ENCODE results near the gene COBL.

The COBL gene

GRCh38 chr7:51141451-51142003, 175.1 kb downstream of the COBL start:
- peak; percentile 33 for DNase-seq

GRCh38 chr7:51140199-51141164, 176.1 kb downstream of the COBL start:
- no peak for DNase-seq

GRCh38 chr7:51139796-51140195, 176.8 kb downstream of the COBL start:
- no peak for DNase-seq

DNA sequence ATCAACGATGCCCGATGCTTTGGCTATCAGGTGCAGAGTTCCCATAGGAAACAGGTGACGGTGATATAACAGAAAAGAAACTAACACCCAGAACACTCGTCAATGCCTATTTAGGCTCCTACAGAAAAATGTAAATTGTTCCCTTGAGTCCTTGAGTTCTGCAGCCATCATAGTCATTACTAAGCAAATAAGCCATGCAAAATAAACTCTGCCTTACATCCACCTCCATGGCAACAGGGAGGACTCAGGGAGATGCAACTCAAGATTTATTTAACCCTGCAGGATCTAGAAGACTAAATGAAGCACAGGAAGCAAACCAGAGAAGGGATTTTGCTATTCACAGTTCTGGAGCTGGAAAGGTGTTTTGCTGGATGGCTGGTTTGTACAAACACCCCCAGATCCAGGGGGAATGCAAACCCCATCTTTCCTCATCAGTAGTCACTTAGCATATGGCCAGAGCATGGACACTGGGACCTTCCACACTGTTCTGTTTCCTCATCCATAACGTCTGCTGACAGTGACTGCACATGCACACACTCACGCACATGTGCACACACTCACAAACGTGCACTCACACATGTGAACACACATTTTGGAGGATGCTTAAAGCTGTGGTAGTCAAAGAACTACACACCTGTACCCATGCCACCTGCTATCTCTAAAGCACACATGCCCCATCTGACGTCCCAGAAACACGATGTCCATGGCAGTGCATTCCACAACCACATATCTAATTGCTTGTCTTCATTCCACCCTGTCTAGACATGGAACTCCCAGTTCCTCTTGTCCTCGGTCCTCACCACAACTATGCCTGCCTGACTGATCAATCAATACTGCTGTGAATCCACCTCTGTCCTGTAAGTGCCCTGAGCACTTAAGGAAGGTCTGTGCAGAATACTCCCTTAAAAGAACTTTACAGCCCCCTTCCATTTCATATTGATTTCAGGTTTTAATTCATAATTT, 178.2 kb downstream of the COBL start:
- no peak for DNase-seq

- DNase-seq, result no peak
Measured at GRCh38 chr7:51135576-51135975, 181.0 kb downstream of the COBL start.

GRCh38 chr7:51134013-51134441, 182.6 kb downstream of the COBL start:
- DNase-seq, result no peak

GRCh38 chr7:51132661-51133060, 183.9 kb downstream of the COBL start:
- no peak for DNase-seq

GRCh38 chr7:51129527-51130472, 186.8 kb downstream of the COBL start:
- no peak for DNase-seq

- DNase-seq, result no peak
Measured at GRCh38 chr7:51128545-51129435, 187.8 kb downstream of the COBL start.

GRCh38 chr7:51127618-51127904, 189.0 kb downstream of the COBL start:
- DNase-seq, result no peak

DNA sequence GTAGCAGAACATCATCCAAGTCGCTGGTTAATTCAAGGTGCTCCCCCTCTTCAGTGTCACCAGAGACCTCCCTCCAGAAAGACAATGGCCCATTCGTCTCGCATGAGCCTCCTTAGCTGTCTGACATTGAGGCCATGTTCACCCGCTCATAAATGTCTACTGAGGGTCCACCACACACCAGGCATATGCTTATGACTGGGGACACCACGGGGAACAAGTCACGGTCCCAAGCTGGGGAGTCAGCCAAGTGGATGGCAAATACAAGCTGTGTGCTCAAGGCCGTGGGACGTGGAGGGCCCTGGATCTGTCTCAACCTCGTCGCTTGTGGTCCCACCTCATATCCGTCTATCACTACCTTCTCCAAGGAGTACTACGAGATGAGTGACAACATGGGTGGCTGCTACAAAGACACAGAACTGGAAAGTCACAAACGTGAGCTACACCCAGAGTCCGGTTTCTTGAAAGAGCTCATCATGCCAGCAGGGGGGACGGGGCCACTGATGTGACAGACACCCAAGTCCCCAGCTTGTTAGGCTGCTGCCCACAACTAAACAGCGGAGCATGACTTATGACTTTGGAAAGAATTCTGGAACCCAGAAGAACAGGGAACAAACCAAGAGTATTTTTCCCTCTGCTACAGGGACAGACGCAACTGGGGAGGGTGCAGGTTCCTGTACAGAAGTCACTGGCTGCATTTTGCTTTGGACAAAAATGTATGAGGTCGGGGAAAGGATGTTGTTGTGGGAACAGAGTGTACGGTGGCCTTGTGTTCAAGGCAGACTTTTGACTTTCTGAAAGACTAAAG, 189.6 kb downstream of the COBL start:
- no peak for DNase-seq

- DNase-seq, result no peak
Measured at GRCh38 chr7:51126324-51126723, 190.3 kb downstream of the COBL start.

DNA sequence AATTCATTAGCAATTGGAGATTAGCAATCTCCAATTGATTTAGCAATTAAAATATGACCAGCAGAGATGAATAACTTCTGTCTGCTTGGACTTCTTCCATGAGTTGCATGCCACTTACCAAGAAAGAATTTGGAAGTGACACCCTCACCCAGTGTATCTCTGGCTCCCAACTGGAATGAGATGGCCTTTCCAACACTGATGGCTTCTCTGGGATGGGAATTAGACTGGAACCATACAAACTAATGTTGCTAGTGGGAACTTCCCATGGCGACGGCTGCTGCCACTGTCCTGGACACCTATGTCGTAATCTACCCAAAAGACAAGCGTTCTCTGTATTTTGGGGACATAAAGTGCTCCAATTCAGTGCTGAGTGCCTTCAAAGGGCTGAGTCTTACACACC, 192.3 kb downstream of the COBL start:
- DNase-seq, result no peak

DNA sequence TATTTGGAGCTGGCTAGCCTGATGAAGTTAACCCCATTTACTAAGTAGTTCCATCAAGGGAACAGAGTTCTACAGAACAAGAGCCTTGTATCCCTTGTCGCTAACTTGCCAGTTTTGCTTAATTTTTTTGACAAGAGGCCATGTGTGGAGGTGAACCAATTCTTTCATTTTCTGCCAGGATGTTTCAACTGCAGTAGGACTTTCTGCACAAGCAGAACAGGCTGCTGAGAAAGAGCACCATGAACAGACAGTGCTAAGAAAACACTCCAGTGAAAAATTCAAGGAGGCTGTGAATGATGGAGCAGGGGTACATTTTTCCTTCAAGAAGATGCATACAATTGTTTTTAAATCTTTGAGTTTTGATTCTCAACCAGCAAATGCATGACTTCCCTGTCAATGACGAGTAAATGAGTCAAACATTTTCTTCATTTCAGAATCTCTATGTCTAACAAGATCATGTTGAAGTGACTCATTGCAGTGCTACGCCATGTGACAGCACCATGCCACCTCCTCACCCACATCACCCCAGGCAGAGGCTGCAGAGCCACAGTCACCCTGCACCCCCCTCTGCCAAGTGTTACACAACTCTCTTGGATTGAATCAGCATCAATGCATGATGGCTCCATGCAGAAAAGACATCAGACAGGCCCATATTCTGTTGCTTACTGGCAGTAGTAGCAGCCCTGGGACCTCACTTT, 193.1 kb downstream of the COBL start:
- peak; percentile 89 for DNase-seq

DNA sequence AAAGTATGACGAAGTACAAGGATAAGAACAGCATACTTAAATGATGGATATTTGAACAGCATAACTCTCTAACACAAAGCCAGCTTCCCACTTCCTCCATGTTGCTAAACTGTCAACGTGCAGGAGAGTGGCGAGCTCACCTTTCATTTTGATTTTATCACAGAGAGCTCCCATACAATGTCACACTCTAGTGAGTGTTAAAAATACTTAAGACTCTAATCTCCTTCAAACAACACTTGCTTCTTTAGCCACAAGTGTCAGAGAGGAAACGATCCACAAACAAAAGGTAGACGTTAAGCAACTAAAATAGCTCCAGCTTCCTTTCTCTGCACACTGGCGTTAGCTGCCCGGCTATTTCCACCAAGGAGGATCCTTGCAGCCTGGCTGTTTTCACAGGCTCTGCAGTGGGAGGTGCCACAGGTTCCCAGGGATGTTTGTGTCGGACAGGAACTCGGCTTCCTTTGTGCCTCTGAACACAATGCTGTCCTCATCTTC, 194.6 kb downstream of the COBL start:
- no peak for DNase-seq

DNA sequence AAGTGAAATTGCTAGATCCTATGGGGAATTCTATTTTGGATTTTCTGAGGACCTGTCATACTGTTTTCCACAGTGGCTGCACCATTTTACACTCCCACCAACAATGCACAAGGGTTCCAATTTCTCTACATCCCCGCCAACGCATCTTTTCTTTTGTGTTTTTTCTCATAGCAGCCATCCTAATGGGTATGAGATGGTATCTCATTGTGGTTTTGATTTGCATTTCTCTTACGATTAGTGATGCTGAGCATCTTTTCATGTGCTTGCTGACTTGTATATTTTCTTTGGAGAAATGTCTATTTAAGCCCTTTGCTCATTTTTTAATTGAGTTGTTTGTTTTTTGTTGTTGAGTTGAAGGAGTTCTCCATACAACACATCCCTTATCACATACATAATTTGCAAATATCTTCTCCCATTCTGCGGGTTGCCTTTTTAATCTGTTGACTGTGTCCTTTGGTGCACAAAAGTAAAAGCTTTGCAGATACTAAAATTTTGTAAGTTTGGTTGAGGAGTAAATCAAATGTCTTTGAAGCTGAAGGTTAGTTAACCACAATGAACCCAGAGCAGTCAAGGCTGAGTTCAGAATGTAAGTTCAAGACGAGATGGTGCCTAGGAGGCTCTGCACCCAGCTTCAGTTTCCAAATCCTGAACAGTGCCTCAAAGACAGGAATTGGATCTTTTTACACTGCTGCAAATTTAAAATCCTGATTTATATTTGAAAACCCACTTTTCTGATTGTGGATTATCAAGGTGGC, 195.4 kb downstream of the COBL start:
- DNase-seq, result no peak

DNA sequence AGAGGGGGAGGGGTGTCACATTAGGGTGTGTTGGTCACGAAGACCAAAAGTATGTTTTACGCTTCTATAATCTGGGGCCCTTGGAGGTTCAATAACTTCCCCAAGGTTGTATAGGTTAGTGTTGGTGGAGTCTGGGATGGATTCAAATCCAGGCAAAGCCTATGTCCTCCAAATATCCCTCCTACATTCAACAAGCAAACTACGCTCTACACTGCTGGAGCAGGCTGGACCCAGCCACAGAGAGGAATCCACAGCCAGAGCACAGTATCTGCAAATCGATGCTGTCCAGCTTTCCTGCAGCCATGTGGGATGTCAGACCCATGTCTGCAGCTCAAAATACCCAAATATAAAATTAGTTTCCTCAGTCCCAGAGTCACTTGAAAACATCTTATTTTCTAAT, 198.0 kb downstream of the COBL start:
- DNase-seq, result no peak

DNA sequence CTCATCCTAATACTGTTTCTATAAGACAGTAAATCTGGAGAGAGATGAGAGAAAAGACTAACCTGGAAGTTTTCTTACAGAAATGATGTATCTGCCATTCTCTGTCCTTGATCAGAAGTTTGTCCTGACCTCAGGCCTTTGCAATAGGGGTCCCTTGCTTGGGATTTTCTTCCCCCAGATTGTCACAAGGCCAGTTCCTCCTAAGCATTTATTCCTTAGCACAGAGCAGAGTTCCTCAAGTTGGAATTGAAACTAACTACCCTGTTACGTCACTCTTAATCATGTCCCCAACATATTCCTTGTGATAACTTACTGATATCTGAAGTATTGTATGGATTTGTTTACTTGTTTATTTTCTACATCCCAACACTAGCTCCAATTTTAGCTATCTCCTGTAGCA, 202.1 kb downstream of the COBL start:
- no peak for DNase-seq

All from fibroblast of skin of abdomen (primary cell).